AG08395 (cell line): ENCODE measurements around the gene ZNRF3.
A peak's percentile ranks its signal among the peaks of the same experiment; 100 is the strongest.

Source experiments
- DNase-seq: peaks from one replicate; pipeline ENCODE4 v3.0.0; 2012; ENCODE audit warnings: mixed read lengths, low spot score

ZNRF3 gene

GRCh38 chr22:29011240-29012100 lies 128.1 kb downstream of the ZNRF3 start:
- DNase-seq, result no peak

- no peak for DNase-seq
Measured at GRCh38 chr22:29012101-29012433, 128.7 kb downstream of the ZNRF3 start.

GRCh38 chr22:29012952-29013351 lies 129.6 kb downstream of the ZNRF3 start:
- DNase-seq, result no peak

- DNase-seq, result no peak
Measured at GRCh38 chr22:29014293-29014692, 130.9 kb downstream of the ZNRF3 start.

GRCh38 chr22:29014773-29015172 lies 131.4 kb downstream of the ZNRF3 start:
- no peak for DNase-seq

- DNase-seq, result no peak
Measured at GRCh38 chr22:29016067-29016938, 132.9 kb downstream of the ZNRF3 start.

- DNase-seq, result no peak
Measured at GRCh38 chr22:29018293-29019189, 135.2 kb downstream of the ZNRF3 start.

- no peak for DNase-seq
Measured at GRCh38 chr22:29022101-29022817, 138.9 kb downstream of the ZNRF3 start.

GRCh38 chr22:29023172-29023796 lies 139.9 kb downstream of the ZNRF3 start:
- DNase-seq, result no peak

- DNase-seq, result no peak
Measured at GRCh38 chr22:29026579-29026978, 143.2 kb downstream of the ZNRF3 start.

- no peak for DNase-seq
Measured at GRCh38 chr22:29028468-29028867, 145.1 kb downstream of the ZNRF3 start.

- DNase-seq, result no peak
Measured at GRCh38 chr22:29029202-29030000, 146.0 kb downstream of the ZNRF3 start.

- DNase-seq, result peak; percentile 11
Measured at GRCh38 chr22:29030016-29030617, 146.7 kb downstream of the ZNRF3 start.

GRCh38 chr22:29030618-29031226 lies 147.3 kb downstream of the ZNRF3 start:
- DNase-seq, result peak; percentile 83

- DNase-seq, result peak; percentile 85
Measured at GRCh38 chr22:29031227-29032011, 148.0 kb downstream of the ZNRF3 start.

GRCh38 chr22:29032014-29032475 lies 148.7 kb downstream of the ZNRF3 start:
- no peak for DNase-seq

GRCh38 chr22:29032584-29032983 lies 149.2 kb downstream of the ZNRF3 start:
- no peak for DNase-seq

GRCh38 chr22:29037340-29037932 lies 154.1 kb downstream of the ZNRF3 start:
- DNase-seq, result no peak
